HepG2 (cell line): ENCODE measurements around the gene MED25. TPM values are rescaled to one million over a fixed set of nuclear protein-coding genes. Genes with fewer than 3 reads are reported as not detected.

ENCODE experiments used
- ATF7-NPFF ChIP-seq: sonication (generic); formaldehyde crosslinking; IDR thresholded peaks from 2 replicates; pipeline ENCODE4 v1.8.1; 2023; ENCODE audit warnings: mild to moderate bottlenecking, low read depth, missing genetic modification reagents, moderate library complexity
- MATR3 ChIP-seq: sonication (generic); formaldehyde crosslinking; IDR thresholded peaks from 2 replicates; pipeline ENCODE4 v1.4.0; 2020; ENCODE audit warnings: missing genetic modification reagents
- PCBP2 ChIP-seq: fragments of 200-400 bp; formaldehyde crosslinking; optimal IDR thresholded peaks from 2 replicates; pipeline ENCODE3; 2018; ENCODE audit warnings: low read length, low read depth; ENCODE audit not compliant: poor library complexity, severe bottlenecking
- RBFOX2 ChIP-seq: fragments of 200-400 bp; formaldehyde crosslinking; IDR thresholded peaks from 2 replicates; pipeline ENCODE4 v1.6.1; 2017; ENCODE audit warnings: low read depth, mild to moderate bottlenecking, low read length
- SMYD3 ChIP-seq: sonication (generic); formaldehyde crosslinking; IDR thresholded peaks from 2 replicates; pipeline ENCODE4 v1.8.1; 2023; ENCODE audit warnings: mild to moderate bottlenecking, missing genetic modification reagents
- SSRP1 ChIP-seq: IDR thresholded peaks from 2 replicates; pipeline ENCODE4 v1.6.1; 2016; ENCODE audit warnings: control low read depth
- ZFP90 ChIP-seq: sonication (generic); formaldehyde crosslinking; IDR thresholded peaks from 2 replicates; pipeline ENCODE4 v1.8.0; 2022; ENCODE audit warnings: missing genetic modification reagents, mild to moderate bottlenecking, inconsistent platforms, borderline replicate concordance
- ZNF12 ChIP-seq: sonication (generic); formaldehyde crosslinking; IDR thresholded peaks from 2 replicates; pipeline ENCODE4 v1.5.0; 2020; ENCODE audit warnings: missing genetic modification reagents
- ZNF550 ChIP-seq: sonication (generic); formaldehyde crosslinking; IDR thresholded peaks from 2 replicates; pipeline ENCODE4 v1.4.0; 2020; ENCODE audit warnings: mild to moderate bottlenecking, missing genetic modification reagents, borderline replicate concordance
- ZNF772 ChIP-seq: sonication (generic); formaldehyde crosslinking; IDR thresholded peaks from 2 replicates; pipeline ENCODE4 v1.5.0; 2020; ENCODE audit warnings: mild to moderate bottlenecking, missing genetic modification reagents
- ZNF878 ChIP-seq: sonication (generic); formaldehyde crosslinking; IDR thresholded peaks from 2 replicates; pipeline ENCODE4 v1.8.1; 2023; ENCODE audit warnings: mild to moderate bottlenecking, missing genetic modification reagents, moderate library complexity
- polyA plus RNA-seq, 8 experiments: library from polyadenylated mRNA; depleted of rRNA in 3 of 8; stranded (reverse) in 7 of 8; unstranded in 1 of 8; fragments of >200 nt; fragmentation: Illumina TruSeq in 4 of 8; extraction: Trizol in 4 of 8; gene quantifications; 2 replicates each; pipeline versions ENCODE4 v1.2.1 to v1.2.3, GENCODE V29; 2011 to 2016; ENCODE audit warnings: low read depth in 4 of 8, missing spikeins in 1 of 8, mixed read lengths in 1 of 8; ENCODE audit not compliant: insufficient read depth in 1 of 8
- total RNA-seq, 5 experiments: library from RNA; depleted of rRNA; stranded (reverse); fragments of >200 nt; fragmentation: Illumina TruSeq; extraction: Trizol; gene quantifications; 2 replicates each; pipeline ENCODE4 v1.2.3, GENCODE V29; 2016; ENCODE audit warnings: low read depth in 1 of 5
- TF ChIP-seq, protein P1 (sequence below): sonication (generic); formaldehyde crosslinking; IDR thresholded peaks from 2 replicates; pipeline ENCODE4 v1.4.0; 2020; ENCODE audit warnings: missing genetic modification reagents
- TF ChIP-seq, protein P2 (sequence below): sonication (generic); formaldehyde crosslinking; IDR thresholded peaks from 2 replicates; pipeline ENCODE4 v1.4.0; 2020; ENCODE audit warnings: missing genetic modification reagents
- TF ChIP-seq, protein P3 (sequence below): sonication (generic); formaldehyde crosslinking; IDR thresholded peaks from 2 replicates; pipeline ENCODE4 v1.4.0; 2020; ENCODE audit warnings: missing genetic modification reagents
- TF ChIP-seq, protein P4 (sequence below): IDR thresholded peaks from 2 replicates; pipeline ENCODE4 v1.6.1; 2016; ENCODE audit warnings: mild to moderate bottlenecking
- TF ChIP-seq, protein P5 (sequence below): IDR thresholded peaks from 2 replicates; pipeline ENCODE4 v1.6.1; 2012; ENCODE audit warnings: low read length, improper control_type of control experiment

Gene MED25
- total and polyA plus RNA-seq, 2 of the 13 experiments (the other 11 are each of a cell fraction or from before 2014, with no cell fraction given): 11.1 to 15.1 TPM

DNA sequence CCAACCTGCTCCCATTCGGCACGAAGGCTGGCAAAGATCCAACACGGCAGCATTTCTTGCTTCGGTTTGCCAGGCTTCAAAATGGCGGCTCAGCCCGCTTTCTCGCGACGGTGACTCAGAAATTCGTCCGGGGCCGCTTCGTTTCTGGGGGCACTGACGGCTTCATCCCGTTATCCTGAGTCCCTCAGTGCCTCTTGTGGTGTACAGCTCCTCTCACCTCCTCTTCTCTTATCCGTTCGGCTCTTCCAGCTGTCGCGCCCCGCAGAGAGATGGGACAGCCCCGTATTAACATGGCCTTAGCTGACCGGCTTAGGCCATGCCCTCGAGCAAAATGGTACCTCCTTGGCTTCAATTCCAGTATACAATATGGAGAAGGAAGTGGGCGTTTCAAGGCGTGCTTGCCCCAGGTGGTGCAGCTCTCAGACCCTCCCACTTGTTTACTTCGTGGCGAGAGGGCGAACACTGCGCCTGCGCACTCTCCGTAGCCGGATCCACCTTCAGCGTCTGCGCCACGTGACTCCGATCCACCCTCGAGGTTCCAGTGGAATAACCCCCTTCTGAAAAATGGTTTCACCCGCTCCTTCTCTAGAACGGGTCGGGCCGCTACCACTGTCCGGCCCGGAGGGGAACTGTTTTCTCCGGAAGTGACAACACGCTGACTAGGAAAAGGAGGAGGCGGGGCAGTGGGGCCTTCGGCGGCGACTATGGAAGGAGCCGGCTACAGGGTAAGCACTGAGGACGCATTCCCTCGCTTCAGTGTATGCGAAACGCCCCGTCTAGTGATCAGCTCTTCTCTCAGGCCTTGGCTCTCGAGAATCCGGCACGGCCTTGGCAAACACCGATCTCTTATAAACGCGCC, 59.2 kb downstream of the MED25 start, which contains the start of the genes AKT1S1 and TBC1D17 (continued):
- no peak for TF ChIP-seq ATF7-NPFF
- TF ChIP-seq, protein P1, sequence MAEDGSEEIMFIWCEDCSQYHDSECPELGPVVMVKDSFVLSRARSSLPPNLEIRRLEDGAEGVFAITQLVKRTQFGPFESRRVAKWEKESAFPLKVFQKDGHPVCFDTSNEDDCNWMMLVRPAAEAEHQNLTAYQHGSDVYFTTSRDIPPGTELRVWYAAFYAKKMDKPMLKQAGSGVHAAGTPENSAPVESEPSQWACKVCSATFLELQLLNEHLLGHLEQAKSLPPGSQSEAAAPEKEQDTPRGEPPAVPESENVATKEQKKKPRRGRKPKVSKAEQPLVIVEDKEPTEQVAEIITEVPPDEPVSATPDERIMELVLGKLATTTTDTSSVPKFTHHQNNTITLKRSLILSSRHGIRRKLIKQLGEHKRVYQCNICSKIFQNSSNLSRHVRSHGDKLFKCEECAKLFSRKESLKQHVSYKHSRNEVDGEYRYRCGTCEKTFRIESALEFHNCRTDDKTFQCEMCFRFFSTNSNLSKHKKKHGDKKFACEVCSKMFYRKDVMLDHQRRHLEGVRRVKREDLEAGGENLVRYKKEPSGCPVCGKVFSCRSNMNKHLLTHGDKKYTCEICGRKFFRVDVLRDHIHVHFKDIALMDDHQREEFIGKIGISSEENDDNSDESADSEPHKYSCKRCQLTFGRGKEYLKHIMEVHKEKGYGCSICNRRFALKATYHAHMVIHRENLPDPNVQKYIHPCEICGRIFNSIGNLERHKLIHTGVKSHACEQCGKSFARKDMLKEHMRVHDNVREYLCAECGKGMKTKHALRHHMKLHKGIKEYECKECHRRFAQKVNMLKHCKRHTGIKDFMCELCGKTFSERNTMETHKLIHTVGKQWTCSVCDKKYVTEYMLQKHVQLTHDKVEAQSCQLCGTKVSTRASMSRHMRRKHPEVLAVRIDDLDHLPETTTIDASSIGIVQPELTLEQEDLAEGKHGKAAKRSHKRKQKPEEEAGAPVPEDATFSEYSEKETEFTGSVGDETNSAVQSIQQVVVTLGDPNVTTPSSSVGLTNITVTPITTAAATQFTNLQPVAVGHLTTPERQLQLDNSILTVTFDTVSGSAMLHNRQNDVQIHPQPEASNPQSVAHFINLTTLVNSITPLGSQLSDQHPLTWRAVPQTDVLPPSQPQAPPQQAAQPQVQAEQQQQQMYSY: no peak
- TF ChIP-seq ZNF12 (CRISPR knock-in tag): no peak
- TF ChIP-seq ZFP90 (CRISPR knock-in tag): no peak
- no peak for TF ChIP-seq ZNF878 (CRISPR knock-in tag)
- TF ChIP-seq RBFOX2: no peak; the same call in 1 of the 2 replicates
- TF ChIP-seq, protein P2, sequence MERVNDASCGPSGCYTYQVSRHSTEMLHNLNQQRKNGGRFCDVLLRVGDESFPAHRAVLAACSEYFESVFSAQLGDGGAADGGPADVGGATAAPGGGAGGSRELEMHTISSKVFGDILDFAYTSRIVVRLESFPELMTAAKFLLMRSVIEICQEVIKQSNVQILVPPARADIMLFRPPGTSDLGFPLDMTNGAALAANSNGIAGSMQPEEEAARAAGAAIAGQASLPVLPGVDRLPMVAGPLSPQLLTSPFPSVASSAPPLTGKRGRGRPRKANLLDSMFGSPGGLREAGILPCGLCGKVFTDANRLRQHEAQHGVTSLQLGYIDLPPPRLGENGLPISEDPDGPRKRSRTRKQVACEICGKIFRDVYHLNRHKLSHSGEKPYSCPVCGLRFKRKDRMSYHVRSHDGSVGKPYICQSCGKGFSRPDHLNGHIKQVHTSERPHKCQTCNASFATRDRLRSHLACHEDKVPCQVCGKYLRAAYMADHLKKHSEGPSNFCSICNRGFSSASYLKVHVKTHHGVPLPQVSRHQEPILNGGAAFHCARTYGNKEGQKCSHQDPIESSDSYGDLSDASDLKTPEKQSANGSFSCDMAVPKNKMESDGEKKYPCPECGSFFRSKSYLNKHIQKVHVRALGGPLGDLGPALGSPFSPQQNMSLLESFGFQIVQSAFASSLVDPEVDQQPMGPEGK (CRISPR knock-in tag): no peak
- no peak for TF ChIP-seq PCBP2
- TF ChIP-seq MATR3 (CRISPR knock-in tag): no peak
- TF ChIP-seq SSRP1: 0 out of 2 replicates have a peak, but pooled peaks have one; percentile 41
- TF ChIP-seq, protein P3, sequence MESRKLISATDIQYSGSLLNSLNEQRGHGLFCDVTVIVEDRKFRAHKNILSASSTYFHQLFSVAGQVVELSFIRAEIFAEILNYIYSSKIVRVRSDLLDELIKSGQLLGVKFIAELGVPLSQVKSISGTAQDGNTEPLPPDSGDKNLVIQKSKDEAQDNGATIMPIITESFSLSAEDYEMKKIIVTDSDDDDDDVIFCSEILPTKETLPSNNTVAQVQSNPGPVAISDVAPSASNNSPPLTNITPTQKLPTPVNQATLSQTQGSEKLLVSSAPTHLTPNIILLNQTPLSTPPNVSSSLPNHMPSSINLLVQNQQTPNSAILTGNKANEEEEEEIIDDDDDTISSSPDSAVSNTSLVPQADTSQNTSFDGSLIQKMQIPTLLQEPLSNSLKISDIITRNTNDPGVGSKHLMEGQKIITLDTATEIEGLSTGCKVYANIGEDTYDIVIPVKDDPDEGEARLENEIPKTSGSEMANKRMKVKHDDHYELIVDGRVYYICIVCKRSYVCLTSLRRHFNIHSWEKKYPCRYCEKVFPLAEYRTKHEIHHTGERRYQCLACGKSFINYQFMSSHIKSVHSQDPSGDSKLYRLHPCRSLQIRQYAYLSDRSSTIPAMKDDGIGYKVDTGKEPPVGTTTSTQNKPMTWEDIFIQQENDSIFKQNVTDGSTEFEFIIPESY (CRISPR knock-in tag): no peak
- TF ChIP-seq, protein P4, sequence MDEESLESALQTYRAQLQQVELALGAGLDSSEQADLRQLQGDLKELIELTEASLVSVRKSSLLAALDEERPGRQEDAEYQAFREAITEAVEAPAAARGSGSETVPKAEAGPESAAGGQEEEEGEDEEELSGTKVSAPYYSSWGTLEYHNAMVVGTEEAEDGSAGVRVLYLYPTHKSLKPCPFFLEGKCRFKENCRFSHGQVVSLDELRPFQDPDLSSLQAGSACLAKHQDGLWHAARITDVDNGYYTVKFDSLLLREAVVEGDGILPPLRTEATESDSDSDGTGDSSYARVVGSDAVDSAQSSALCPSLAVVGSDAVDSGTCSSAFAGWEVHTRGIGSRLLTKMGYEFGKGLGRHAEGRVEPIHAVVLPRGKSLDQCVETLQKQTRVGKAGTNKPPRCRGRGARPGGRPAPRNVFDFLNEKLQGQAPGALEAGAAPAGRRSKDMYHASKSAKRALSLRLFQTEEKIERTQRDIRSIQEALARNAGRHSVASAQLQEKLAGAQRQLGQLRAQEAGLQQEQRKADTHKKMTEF (CRISPR knock-in tag): peak; percentile 78; the same call in 1 of the 2 replicates
- peak; percentile 49; the same call in 1 of the 2 replicates for TF ChIP-seq SMYD3 (CRISPR knock-in tag)
- TF ChIP-seq, protein P5, sequence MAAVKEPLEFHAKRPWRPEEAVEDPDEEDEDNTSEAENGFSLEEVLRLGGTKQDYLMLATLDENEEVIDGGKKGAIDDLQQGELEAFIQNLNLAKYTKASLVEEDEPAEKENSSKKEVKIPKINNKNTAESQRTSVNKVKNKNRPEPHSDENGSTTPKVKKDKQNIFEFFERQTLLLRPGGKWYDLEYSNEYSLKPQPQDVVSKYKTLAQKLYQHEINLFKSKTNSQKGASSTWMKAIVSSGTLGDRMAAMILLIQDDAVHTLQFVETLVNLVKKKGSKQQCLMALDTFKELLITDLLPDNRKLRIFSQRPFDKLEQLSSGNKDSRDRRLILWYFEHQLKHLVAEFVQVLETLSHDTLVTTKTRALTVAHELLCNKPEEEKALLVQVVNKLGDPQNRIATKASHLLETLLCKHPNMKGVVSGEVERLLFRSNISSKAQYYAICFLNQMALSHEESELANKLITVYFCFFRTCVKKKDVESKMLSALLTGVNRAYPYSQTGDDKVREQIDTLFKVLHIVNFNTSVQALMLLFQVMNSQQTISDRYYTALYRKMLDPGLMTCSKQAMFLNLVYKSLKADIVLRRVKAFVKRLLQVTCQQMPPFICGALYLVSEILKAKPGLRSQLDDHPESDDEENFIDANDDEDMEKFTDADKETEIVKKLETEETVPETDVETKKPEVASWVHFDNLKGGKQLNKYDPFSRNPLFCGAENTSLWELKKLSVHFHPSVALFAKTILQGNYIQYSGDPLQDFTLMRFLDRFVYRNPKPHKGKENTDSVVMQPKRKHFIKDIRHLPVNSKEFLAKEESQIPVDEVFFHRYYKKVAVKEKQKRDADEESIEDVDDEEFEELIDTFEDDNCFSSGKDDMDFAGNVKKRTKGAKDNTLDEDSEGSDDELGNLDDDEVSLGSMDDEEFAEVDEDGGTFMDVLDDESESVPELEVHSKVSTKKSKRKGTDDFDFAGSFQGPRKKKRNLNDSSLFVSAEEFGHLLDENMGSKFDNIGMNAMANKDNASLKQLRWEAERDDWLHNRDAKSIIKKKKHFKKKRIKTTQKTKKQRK: no peak
- peak; percentile 58 for TF ChIP-seq ZNF772 (CRISPR knock-in tag)
- no peak for TF ChIP-seq ZNF550 (CRISPR knock-in tag)
